GM12878 (cell line): Measurements from ENCODE around the gene LIMS1.

Source experiments
- ATF3 ChIP-seq: IDR thresholded peaks from 2 replicates; pipeline ENCODE4 v1.6.1; 2011; ENCODE audit warnings: low read depth, mild to moderate bottlenecking, low read length, moderate library complexity, borderline replicate concordance; ENCODE audit errors: extremely low read depth
- BACH1 ChIP-seq: fragments of 450-650 bp; IDR thresholded peaks from 2 replicates; pipeline ENCODE4 v1.6.1; 2017; ENCODE audit warnings: mild to moderate bottlenecking, borderline replicate concordance
- CEBPB ChIP-seq, 2 experiments: fragments of 150-350 bp in 1 of 2; IDR thresholded peaks; 2 replicates each; pipeline ENCODE4 v1.6.1; 2012 to 2014; ENCODE audit warnings: low read depth in 2 of 2, low read length in 2 of 2, borderline replicate concordance in 1 of 2, inconsistent platforms in 1 of 2
- CTCF ChIP-seq, 3 experiments: IDR thresholded peaks in 2 of 3; conservative IDR thresholded peaks in 1 of 3; 2 replicates each; pipeline ENCODE4 v1.5.1; 2011; ENCODE audit warnings: low read depth in 3 of 3, low read length in 3 of 3, mild to moderate bottlenecking in 3 of 3, control low read depth in 2 of 3, moderate library complexity in 2 of 3, inconsistent platforms in 1 of 3, mixed read lengths in 1 of 3; ENCODE audit not compliant: control insufficient read depth in 2 of 3, insufficient read depth in 1 of 3; ENCODE audit errors: extremely low read depth in 1 of 3
- ELK1 ChIP-seq: IDR thresholded peaks from 2 replicates; pipeline ENCODE4 v1.6.1; 2012; ENCODE audit warnings: low read depth, low read length, improper control_type of control experiment
- HDAC6 ChIP-seq: fragments of 200-600 bp; sonication (generic); IDR thresholded peaks from one replicate; pipeline ENCODE4 v1.8.0; 2017; ENCODE audit warnings: antibody characterized with exemption; ENCODE audit not compliant: unreplicated experiment
- MAX ChIP-seq: IDR thresholded peaks from 2 replicates; pipeline ENCODE4 v1.6.1; 2012; ENCODE audit warnings: low read depth, low read length, improper control_type of control experiment
- NFYB ChIP-seq: IDR thresholded peaks from 2 replicates; pipeline ENCODE4 v1.6.1; 2011; ENCODE audit warnings: low read depth, mild to moderate bottlenecking, low read length, improper control_type of control experiment, moderate library complexity; ENCODE audit not compliant: insufficient read depth
- POLR2A ChIP-seq: IDR thresholded peaks from 2 replicates; pipeline ENCODE4 v1.6.1; 2011; ENCODE audit warnings: low read depth, mild to moderate bottlenecking, low read length
- POLR2AphosphoS5 ChIP-seq: IDR thresholded peaks from 2 replicates; pipeline ENCODE4 v1.6.1; 2011; ENCODE audit warnings: mild to moderate bottlenecking, low read length, inconsistent platforms
- RAD21 ChIP-seq: IDR thresholded peaks from 2 replicates; pipeline ENCODE4 v1.6.1; 2011; ENCODE audit warnings: mild to moderate bottlenecking, low read depth, low read length, moderate library complexity; ENCODE audit not compliant: insufficient read depth
- SMC3 ChIP-seq: IDR thresholded peaks from 2 replicates; pipeline ENCODE4 v1.6.1; 2011; ENCODE audit warnings: low read length, improper control_type of control experiment, borderline replicate concordance
- TCF12 ChIP-seq: IDR thresholded peaks from 2 replicates; pipeline ENCODE4 v1.6.1; 2011; ENCODE audit warnings: low read depth, mild to moderate bottlenecking, low read length
- YY1 ChIP-seq: IDR thresholded peaks from 2 replicates; pipeline ENCODE4 v1.6.1; 2011; ENCODE audit warnings: low read depth, mild to moderate bottlenecking, low read length

GRCh38 chr2:108580050-108580449, 45.8 kb downstream of the LIMS1 start:
- no peak for TF ChIP-seq RAD21
- TF ChIP-seq POLR2AphosphoS5, result no peak
- no peak for TF ChIP-seq NFYB
- TF ChIP-seq ELK1, result no peak
- TF ChIP-seq BACH1, result no peak
- TF ChIP-seq HDAC6, result no peak
- no peak for TF ChIP-seq ATF3
- TF ChIP-seq TCF12, result no peak
- no peak for TF ChIP-seq CTCF (IDR thresholded peaks at IDR 0.05 in 2 of 3, conservative IDR thresholded peaks at IDR 0.05 in 1 of 3; ENCODE audit: control insufficient read depth in 2 of 3, extremely low read depth in 1 of 3, insufficient read depth in 1 of 3, low read depth in 3 of 3, low read length in 3 of 3)
- TF ChIP-seq MAX, result no peak
- TF ChIP-seq CEBPB (IDR thresholded peaks at IDR 0.05; ENCODE audit: borderline replicate concordance in 1 of 2, low read depth in 2 of 2, low read length in 2 of 2), result no peak
- no peak for TF ChIP-seq POLR2A
- no peak for TF ChIP-seq YY1
- TF ChIP-seq SMC3, result no peak
